Fibroblast of the aortic adventitia (primary cell): ENCODE results near the gene RASGEF1B. TPM values are rescaled to one million over a fixed set of nuclear protein-coding genes. Genes with fewer than 3 reads are reported as not detected.

ENCODE experiments used
- DNase-seq: peaks from one replicate; pipeline ENCODE4 v3.0.0-alpha.2; 2010; ENCODE audit warnings: low read depth
- H3K4me3 ChIP-seq: 2 replicates; pipeline ENCODE4 v1.5.1; 2011; ENCODE audit warnings: low read depth, mild to moderate bottlenecking, control low read depth, low read length, moderate library complexity
- total RNA-seq: library from RNA; depleted of rRNA; stranded (reverse); fragments of >200 nt; gene quantifications from 2 replicates; pipeline ENCODE4 v1.2.3, GENCODE V29; 2012; ENCODE audit warnings: low replicate concordance
- TF ChIP-seq, protein P1 (sequence below): IDR thresholded peaks from 2 replicates; pipeline ENCODE4 v1.5.1; 2011; ENCODE audit warnings: mild to moderate bottlenecking, low read length, control low read depth, inconsistent platforms; ENCODE audit not compliant: insufficient read depth

RASGEF1B gene
- total RNA-seq, 1 donor: 1.2 TPM

GRCh38 chr4:81512001-81512756 lies 40.5 kb upstream of the RASGEF1B start:
- no peak overlapping the region for H3K4me3 ChIP-seq
- TF ChIP-seq, protein P1, sequence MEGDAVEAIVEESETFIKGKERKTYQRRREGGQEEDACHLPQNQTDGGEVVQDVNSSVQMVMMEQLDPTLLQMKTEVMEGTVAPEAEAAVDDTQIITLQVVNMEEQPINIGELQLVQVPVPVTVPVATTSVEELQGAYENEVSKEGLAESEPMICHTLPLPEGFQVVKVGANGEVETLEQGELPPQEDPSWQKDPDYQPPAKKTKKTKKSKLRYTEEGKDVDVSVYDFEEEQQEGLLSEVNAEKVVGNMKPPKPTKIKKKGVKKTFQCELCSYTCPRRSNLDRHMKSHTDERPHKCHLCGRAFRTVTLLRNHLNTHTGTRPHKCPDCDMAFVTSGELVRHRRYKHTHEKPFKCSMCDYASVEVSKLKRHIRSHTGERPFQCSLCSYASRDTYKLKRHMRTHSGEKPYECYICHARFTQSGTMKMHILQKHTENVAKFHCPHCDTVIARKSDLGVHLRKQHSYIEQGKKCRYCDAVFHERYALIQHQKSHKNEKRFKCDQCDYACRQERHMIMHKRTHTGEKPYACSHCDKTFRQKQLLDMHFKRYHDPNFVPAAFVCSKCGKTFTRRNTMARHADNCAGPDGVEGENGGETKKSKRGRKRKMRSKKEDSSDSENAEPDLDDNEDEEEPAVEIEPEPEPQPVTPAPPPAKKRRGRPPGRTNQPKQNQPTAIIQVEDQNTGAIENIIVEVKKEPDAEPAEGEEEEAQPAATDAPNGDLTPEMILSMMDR: no peak

DNA sequence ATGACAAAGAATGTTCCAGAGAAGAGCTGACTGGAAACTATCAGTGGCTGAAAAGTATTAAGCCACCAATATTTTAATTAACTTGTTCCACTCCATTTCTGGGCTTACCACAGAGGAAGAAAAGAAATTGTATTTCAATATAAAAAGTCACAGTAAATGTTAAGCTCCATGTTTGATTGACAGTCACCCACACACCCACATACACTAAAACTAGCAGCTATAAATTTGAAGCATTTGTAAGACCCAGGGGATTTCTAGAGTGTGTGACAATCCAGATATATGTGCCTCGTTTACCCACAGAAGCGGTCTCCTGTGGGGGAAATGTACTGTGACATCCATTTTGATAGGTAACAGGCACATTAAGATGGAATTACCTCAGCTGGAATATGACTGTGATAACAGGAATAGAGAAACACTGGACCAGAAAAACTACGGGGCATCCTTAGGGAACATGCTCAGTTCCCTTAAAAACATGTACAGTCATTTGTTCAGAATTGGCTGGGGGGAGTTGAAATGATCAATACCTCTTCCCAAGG lies 39.0 kb upstream of the RASGEF1B start:
- H3K4me3 ChIP-seq: no peak overlapping the region
- TF ChIP-seq, protein P1: no peak

More at GRCh38 chr4:81512001-81512756, 40.5 kb upstream of the RASGEF1B start:
- DNase-seq: no peak

DNA sequence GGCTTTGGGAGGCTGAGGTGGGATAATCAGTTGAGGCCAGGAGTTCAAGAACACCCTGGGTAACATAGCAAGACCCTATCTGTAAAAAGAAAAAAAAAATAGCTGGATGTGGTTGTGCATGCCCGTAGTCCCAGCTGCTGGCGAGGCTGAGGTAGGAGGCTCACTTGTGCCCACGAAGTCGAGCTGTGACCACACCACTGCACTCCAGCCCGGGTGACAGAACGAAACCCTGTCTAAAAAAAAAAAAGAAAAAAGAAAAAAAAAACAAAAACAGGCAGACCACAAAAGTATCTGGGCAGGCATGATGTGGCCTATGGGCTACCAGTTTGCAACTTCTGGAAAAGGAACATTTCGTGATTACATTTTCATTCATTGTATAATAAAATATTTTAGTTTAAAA lies 38.1 kb upstream of the RASGEF1B start:
- H3K4me3 ChIP-seq: no peak overlapping the region
- TF ChIP-seq, protein P1: no peak
- no peak for DNase-seq

More for the DNA sequence above, 39.0 kb upstream of the RASGEF1B start:
- no peak for DNase-seq

DNA sequence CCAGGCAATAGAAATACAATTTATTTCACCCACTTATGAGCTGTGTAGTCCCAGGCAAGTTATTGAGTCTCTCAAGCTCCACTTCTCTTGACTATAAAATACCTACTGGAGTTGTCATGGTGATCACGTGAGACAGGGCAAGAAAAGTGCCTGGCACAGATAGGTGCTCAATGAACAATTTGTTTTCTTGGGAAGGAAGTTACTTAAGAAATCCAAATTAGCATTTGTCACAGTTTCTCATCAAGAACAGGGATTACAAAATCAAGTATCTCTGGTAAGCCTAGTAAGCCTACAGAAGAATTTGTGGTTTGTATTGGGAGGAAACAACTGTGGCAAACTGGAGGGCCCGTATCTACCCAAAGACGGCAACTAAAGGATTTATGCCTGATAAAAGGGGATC lies 37.5 kb upstream of the RASGEF1B start:
- TF ChIP-seq, protein P1: no peak
- no peak overlapping the region for H3K4me3 ChIP-seq
- no peak for DNase-seq

DNA sequence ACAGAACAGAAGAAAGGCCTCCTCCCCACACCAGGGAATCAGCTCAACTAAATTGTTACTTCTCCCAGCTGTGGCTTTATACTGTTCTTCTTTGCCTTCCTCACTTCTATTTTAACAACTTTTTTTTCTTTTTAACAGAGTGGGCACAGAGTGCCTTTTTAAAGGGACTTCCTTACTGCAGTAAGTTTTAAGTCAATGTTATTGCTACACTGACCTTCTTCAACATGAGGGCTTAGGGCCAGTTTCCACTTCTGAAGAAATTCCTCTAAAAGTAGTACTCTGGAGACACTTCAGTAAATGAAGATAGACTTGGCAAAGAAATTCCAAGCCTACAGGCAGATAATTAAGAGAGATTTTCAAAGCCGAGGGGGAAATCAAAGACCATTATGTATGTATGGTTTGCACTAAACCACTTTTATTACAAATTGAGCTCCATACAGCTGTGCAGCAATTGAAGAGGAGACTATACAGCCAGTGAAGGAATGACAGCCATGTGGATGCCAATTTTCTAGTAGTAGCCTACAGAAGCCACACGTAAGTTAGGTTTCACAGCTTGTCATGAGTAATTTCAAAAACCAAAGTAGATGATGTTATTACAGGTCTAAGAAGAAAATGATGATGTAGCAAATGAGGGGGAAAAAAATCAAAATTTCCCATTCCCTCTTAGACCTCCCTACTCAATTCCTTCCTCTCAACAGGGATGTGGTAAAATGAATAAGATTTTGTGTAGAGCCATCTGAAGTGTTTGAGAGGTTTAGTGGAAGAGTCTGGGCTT lies 36.9 kb upstream of the RASGEF1B start:
- TF ChIP-seq, protein P1: no peak
- H3K4me3 ChIP-seq: no peak overlapping the region
- no peak for DNase-seq

DNA sequence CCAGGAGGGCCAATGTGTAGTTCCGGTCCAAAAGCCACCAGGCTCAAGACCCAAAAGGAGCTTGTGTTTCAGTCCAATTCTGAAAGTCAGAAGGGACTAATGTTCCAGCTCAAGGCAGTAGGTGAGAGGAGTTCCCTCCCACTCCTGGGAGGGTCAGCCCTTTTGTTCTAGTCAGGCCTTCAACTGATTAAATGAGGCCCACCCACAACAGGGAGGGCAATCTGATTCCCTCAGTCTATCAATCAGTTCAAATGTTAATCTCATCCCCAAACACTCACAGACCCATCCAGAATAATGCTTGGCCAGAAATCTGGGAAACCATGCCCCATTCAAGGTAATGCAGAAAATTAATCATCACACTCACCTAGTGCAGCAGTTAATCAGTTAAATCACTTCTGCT lies 35.8 kb upstream of the RASGEF1B start:
- TF ChIP-seq, protein P1: no peak
- no peak for DNase-seq
- no peak overlapping the region for H3K4me3 ChIP-seq
